B cell (primary cell): ENCODE results near the gene TRIP13.

ENCODE experiments used
- EZH2 ChIP-seq: IDR thresholded peaks from 2 replicates; pipeline ENCODE4 v1.6.1; 2012; ENCODE audit warnings: borderline replicate concordance, low read depth, mild to moderate bottlenecking, moderate library complexity, low read length; ENCODE audit not compliant: insufficient read depth, poor library complexity, severe bottlenecking
- TF ChIP-seq, protein P1 (sequence below): fragments of 200-600 bp; IDR thresholded peaks from one replicate; pipeline ENCODE4 v1.8.0; 2022; ENCODE audit warnings: antibody characterized with exemption, mild to moderate bottlenecking

DNA sequence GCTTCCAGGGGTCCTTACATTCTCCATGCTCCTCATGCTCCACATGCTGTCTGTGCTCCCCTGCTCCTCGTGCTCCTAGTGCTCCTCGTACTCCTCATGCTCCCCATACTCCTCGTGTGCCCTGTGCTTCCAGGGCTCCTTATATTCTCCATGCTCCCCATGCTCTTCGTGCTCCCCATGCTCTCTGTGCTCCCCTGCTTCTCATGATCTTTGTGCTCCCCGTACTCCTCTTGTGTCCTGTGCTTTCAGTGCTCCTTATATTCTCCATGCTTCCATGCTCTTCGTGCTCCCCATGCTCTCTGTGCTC is 51.9 kb downstream of the TRIP13 start:
- TF ChIP-seq, protein P1, sequence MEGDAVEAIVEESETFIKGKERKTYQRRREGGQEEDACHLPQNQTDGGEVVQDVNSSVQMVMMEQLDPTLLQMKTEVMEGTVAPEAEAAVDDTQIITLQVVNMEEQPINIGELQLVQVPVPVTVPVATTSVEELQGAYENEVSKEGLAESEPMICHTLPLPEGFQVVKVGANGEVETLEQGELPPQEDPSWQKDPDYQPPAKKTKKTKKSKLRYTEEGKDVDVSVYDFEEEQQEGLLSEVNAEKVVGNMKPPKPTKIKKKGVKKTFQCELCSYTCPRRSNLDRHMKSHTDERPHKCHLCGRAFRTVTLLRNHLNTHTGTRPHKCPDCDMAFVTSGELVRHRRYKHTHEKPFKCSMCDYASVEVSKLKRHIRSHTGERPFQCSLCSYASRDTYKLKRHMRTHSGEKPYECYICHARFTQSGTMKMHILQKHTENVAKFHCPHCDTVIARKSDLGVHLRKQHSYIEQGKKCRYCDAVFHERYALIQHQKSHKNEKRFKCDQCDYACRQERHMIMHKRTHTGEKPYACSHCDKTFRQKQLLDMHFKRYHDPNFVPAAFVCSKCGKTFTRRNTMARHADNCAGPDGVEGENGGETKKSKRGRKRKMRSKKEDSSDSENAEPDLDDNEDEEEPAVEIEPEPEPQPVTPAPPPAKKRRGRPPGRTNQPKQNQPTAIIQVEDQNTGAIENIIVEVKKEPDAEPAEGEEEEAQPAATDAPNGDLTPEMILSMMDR = no peak
- TF ChIP-seq EZH2 = no peak
